Lower lobe of right lung (tissue), 2 donors: ENCODE results near the gene ANTKMT. TPM values are rescaled to one million over a fixed set of nuclear protein-coding genes. Genes with fewer than 3 reads are reported as not detected.

Experiments used
- ATAC-seq, 2 donors: fragments of 200-7000 bp; cut with Tn5 transposase; one replicate each; pipeline ENCODE4 v1.9.1; 2020 to 2022; ENCODE audit warnings: mild to moderate bottlenecking in 2 of 2, moderate library complexity in 2 of 2
- DNase-seq: peaks from one replicate; pipeline ENCODE4 v3.0.0-alpha.2; 2020
- H3K27ac ChIP-seq: fragments of 200-600 bp; one replicate; pipeline ENCODE4 v1.8.0; 2022
- H3K27me3 ChIP-seq: fragments of 200-600 bp; one replicate; pipeline ENCODE4 v1.8.0; 2022; ENCODE audit warnings: low read depth
- H3K36me3 ChIP-seq: fragments of 200-600 bp; one replicate; pipeline ENCODE4 v1.8.0; 2022; ENCODE audit warnings: mild to moderate bottlenecking
- H3K4me1 ChIP-seq: fragments of 200-600 bp; one replicate; pipeline ENCODE4 v1.8.0; 2022
- H3K4me3 ChIP-seq: fragments of 200-600 bp; one replicate; pipeline ENCODE4 v1.8.0; 2022; ENCODE audit warnings: mild to moderate bottlenecking
- H3K9me3 ChIP-seq: fragments of 200-600 bp; one replicate; pipeline ENCODE4 v1.8.0; 2022
- intact Hi-C: fragments of 100-400 bp; cut with DNase I; formaldehyde crosslinking; loops from one replicate; pipeline ENCODE4 v1.11.0; 2022
- total RNA-seq: library from RNA; stranded (reverse); fragmentation: NEBNext Ultra II Directional; extraction: Animal tissue kit (Norgen Biotek cat#: 25700); gene quantifications from one replicate; pipeline ENCODE4 v1.2.1, GENCODE V29; 2021
- TF ChIP-seq, protein P1 (sequence below): fragments of 200-600 bp; IDR thresholded peaks from one replicate; pipeline ENCODE4 v1.8.0; 2022; ENCODE audit warnings: antibody characterized with exemption, mild to moderate bottlenecking
- donor health status: DM: no; HTN: yes; CAD: no; lungs with severe emphysema.

ANTKMT gene
- total RNA-seq, 1 donor from 2014 or later = 36.5 TPM

DNA sequence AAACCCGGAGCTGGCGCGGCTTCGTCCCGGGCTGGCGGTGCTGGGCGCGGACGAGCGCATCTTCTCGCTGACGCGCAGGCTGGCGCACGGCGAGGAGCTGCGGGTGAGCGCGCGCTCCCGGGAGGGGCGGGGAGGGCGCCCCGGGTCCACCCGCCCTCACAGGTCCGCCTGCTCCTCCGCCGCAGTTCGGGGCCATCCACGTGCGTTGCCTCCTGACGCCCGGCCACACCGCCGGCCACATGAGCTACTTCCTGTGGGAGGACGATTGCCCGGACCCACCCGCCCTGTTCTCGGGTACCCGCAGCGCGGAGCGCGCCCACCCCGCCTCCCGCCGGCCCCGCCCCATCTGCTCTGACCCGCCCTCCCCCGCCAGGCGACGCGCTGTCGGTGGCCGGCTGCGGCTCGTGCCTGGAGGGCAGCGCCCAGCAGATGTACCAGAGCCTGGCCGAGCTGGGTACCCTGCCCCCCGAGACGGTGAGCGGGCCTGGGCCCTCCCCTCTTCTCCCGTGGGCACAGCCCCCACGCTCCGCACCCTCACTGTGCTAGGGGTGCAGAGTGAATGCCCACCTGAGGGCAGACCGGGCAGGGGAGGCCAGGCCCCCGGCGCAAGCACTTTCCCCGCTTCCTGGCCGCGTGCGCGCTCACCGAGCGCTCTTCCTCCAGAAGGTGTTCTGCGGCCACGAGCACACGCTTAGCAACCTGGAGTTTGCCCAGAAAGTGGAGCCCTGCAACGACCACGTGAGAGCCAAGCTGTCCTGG is 7.4 kb downstream of the ANTKMT start:
- Histone ChIP-seq H3K4me3 (peak overlapping the region; percentile 58), H3K27ac (no peak overlapping the region), H3K36me3 (peaks cover 12% of the 10 kb centered on the region), H3K27me3 (peaks cover 31% of the 10 kb centered on the region), H3K4me1 (peaks cover 24% of the 10 kb centered on the region), H3K9me3 (no peaks in the 10 kb centered on the region)
- TF ChIP-seq, protein P1, sequence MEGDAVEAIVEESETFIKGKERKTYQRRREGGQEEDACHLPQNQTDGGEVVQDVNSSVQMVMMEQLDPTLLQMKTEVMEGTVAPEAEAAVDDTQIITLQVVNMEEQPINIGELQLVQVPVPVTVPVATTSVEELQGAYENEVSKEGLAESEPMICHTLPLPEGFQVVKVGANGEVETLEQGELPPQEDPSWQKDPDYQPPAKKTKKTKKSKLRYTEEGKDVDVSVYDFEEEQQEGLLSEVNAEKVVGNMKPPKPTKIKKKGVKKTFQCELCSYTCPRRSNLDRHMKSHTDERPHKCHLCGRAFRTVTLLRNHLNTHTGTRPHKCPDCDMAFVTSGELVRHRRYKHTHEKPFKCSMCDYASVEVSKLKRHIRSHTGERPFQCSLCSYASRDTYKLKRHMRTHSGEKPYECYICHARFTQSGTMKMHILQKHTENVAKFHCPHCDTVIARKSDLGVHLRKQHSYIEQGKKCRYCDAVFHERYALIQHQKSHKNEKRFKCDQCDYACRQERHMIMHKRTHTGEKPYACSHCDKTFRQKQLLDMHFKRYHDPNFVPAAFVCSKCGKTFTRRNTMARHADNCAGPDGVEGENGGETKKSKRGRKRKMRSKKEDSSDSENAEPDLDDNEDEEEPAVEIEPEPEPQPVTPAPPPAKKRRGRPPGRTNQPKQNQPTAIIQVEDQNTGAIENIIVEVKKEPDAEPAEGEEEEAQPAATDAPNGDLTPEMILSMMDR = no peak
- DNase-seq = peak; percentile 81
- peak; percentile 61 for ATAC-seq
- intact Hi-C loops = no loop called here

DNA sequence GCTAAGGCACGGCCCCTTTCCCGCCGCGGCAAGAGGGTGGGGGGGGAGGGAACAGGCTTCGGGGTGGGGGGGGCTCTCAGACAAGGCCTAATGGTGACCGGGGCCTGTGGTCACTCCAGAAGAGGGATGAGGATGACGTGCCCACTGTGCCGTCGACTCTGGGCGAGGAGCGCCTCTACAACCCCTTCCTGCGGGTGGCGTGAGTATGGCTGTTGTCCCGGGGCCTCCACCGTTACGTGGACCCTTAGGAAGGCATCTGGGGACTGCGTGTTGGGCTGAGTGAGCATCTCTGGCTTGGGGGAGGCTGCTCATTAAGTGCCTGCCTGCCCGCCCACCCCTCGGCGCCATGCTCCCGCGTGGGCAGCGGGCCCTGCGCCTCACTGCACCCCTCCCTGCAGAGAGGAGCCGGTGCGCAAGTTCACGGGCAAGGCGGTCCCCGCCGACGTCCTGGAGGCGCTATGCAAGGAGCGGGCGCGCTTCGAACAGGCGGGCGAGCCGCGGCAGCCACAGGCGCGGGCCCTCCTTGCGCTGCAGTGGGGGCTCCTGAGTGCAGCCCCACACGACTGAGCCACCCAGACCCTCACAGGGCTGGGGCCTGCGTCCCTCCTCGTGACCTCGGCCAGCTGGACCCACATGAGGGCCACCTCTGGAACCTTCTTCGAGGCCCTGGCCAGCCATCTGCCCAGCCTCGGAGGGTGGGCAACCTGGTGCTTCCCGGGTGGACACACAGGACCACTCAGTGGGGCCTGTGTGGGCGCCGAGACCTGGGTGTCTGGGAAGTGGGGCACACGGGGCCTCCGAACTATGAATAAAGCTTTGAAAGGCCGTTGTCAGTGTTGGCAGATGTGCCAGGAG is 8.2 kb downstream of the ANTKMT start:
- TF ChIP-seq, protein P1 = no peak
- DNase-seq = no peak
- Histone ChIP-seq H3K27me3 (peaks cover 31% of the 10 kb centered on the region), H3K36me3 (peaks cover 20% of the 10 kb centered on the region), H3K27ac (no peak overlapping the region), H3K4me3 (peak overlapping the region; percentile 58), H3K4me1 (peaks cover 24% of the 10 kb centered on the region), H3K9me3 (no peaks in the 10 kb centered on the region)
- intact Hi-C loops = no loop called here
- ATAC-seq = no peak

DNA sequence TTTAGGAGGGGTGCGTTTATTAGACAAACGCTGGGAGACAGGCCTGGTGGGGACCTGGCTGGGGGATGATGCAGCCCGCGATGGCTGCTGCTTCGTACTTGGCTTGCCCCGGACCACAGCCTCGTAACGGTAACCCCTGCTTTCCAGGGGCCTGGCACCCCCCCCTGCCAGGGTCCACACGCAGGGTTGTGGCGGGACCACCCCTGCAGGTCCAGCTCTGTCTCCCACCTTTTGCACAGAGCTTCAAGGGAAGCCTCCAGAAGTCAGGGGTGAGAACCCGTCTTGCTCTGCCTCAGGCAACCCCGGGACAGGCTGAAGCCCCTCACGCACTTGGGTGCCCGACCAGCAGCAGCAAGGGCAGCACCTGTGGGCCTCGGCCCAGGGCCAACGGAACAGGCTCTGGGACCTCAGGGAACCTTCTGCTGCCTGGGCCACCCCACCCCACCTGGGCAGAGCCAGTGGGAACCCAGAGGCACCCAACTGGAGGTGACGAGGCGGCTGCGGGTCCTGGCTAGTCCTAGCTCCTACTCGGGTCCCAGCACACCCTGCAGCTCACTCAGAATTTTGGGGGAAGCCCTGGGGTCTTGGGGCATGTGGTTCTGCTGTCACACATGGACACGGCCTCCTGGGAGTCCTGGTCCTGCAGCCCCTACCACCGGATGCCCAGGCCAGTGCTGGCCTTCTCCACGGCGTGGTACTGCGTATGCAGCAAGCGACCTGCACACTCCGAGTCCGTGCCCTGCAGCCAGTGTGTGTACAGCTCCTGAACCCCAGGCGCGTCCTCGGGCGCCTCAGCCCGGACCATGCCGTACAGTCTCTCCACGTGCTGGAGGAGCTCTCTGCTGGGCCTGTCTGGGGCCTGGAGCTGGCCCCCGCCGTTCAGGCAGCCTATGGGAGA is 9.1 kb downstream of the ANTKMT start:
- Histone ChIP-seq H3K4me3 (no peak overlapping the region), H3K36me3 (peaks cover 29% of the 10 kb centered on the region), H3K27me3 (peaks cover 31% of the 10 kb centered on the region), H3K27ac (no peak overlapping the region), H3K9me3 (no peaks in the 10 kb centered on the region), H3K4me1 (peaks cover 24% of the 10 kb centered on the region)
- intact Hi-C loops = no loop called here
- DNase-seq (no peak), ATAC-seq (no peak)
- TF ChIP-seq, protein P1 = no peak

DNA sequence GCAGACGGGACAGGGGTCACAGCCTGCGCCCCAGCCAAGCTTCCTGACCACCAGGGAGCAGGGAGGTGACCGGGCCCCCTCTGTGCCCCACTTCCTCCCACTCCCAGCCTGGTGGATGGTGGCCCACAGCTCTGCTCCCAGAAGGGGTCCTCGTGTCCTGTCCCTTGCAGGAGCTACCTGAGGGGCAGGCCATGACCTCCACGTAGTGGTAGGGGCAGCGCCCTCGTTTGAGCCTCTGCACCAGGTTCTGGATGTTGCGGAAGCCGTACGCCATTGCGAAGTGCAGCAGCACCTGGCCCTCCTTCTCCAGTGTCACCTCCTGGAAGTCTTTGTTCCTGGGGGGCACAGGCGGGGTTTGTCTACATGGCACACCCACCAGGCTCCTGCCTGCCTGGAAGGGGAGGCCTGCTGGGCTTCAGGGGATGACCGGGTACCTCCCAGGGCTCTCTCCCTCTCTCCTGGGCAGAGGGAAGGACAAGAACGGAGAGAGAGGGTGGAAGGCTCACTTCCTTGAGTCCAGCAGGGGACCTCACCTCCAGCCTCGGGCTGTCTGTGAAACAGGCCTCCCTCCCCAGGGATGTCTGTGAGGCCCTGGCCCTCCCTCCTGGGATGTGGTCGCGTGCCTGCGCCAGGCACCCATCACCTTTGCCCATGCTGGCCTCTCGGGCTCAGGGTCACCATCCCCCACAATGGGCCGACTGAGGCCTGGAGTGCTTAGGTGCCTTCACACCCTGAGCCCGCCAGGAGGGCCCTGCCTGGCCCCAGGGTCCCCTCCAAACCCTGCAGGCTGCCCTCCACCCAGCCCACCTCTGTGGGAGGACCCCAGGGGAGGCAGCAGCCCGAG is 9.9 kb downstream of the ANTKMT start:
- ATAC-seq = no peak
- TF ChIP-seq, protein P1 = no peak

More for the DNA sequence above, 9.9 kb downstream of the ANTKMT start:
- Histone ChIP-seq H3K4me3 (no peak overlapping the region), H3K36me3 (peaks cover 38% of the 10 kb centered on the region), H3K27ac (no peak overlapping the region), H3K27me3 (peaks cover 24% of the 10 kb centered on the region), H3K4me1 (peaks cover 24% of the 10 kb centered on the region), H3K9me3 (no peaks in the 10 kb centered on the region)
- intact Hi-C loops = no loop called here
- no peak for DNase-seq
